Posterior cingulate gyrus (tissue), 11 donors: ENCODE results near the gene INPP4A.
A peak's percentile ranks its signal among the peaks of the same experiment; 100 is the strongest.

Experiments
- DNase-seq, 10 donors: peaks; one replicate each; pipeline versions ENCODE4 v3.0.0 to v3.0.0-alpha.2; 2020 to 2021; ENCODE audit warnings: mixed read lengths in 3 of 10
- intact Hi-C: fragments of 100-400 bp; cut with DNase I; formaldehyde crosslinking; loops from one replicate; pipeline ENCODE4 v1.15.1; 2023

Gene INPP4A

GRCh38 chr2:98554116-98554861 lies 109.6 kb downstream of the INPP4A start:
- intact Hi-C loops = no loop called here
- DNase-seq = peak in 1 of 10 donors; percentile 44

DNA sequence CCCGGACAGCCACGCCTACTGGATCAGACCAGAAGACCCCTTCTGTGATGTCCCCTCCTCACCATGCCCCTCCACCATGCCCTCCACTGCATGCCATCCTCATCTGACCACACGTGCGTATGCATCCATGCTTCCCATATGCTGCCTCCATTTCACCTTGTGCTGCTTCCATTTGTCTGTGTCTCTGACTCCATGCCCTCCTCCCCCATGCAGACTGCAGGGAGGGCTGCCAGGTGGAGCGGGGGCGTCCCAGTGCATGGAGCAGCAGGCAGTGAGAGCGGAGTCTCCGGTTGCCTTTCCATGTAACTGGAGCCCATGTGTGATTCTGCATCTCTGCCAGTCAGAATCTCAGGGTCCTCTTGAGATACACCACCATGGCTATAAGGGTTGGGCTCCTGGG lies 111.0 kb downstream of the INPP4A start:
- peak in 5 of 10 donors; percentile 41 to 91 (median 52) for DNase-seq

DNA sequence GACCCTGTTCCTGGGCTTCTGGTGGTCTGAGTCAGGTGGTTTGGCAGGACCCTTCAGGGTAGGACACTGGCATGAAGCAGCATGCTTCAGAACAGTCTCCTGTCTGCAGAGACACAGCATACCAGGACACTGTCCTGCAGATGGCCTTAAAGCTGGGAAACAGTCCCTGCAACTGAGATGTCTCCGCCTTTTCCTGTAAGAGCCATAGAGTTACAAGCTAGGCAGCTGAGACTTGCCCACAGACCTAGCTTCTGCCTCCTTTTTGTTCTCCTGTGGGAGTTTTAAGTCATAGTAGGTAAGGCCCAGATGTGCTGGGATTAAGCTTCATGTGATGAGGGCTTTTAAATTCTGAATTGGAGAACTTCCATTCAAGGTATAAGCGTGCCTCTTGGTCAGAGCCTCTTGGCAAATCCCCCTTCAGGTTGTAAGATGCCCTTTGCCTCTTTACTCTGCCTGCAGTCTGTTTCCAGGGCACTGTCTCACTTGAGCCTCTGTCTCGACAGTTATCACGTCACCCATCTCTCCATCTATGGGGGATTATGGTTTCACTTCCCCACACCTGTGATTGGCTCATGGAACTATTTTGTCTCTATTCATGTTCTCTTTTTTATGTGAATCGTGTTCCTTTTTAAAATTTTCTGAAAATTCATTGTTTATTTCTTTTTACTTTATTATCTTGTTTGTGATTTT lies 111.8 kb downstream of the INPP4A start:
- DNase-seq = peak in 1 of 10 donors; percentile 55
- intact Hi-C loops = no loop called here

More for the DNA sequence above, 111.0 kb downstream of the INPP4A start:
- intact Hi-C loops = no loop called here

- intact Hi-C loops = no loop called here
- DNase-seq = peak in 1 of 10 donors; percentile 77
Measured at GRCh38 chr2:98558852-98559530, 114.3 kb downstream of the INPP4A start.

DNA sequence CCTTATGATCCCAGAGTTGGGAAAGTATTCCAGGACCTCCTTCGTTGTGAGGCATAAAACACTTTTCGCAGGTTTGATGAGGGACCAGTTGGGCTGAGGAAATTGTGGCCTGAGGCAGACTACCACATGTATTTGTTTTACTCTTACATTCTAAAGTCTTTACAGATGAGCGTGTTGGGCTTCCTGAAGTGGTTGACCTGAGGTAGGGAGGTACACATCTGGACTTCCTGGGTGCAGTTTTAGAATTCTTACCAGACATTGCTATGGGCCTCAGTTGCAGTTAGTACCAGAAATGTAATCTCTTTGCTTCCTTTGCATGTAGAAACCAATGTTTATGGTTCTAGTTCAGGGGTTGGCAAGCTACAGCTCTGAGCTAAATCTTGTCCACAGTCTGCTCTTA lies 114.9 kb downstream of the INPP4A start:
- DNase-seq = no peak
- intact Hi-C loops = no loop called here

DNA sequence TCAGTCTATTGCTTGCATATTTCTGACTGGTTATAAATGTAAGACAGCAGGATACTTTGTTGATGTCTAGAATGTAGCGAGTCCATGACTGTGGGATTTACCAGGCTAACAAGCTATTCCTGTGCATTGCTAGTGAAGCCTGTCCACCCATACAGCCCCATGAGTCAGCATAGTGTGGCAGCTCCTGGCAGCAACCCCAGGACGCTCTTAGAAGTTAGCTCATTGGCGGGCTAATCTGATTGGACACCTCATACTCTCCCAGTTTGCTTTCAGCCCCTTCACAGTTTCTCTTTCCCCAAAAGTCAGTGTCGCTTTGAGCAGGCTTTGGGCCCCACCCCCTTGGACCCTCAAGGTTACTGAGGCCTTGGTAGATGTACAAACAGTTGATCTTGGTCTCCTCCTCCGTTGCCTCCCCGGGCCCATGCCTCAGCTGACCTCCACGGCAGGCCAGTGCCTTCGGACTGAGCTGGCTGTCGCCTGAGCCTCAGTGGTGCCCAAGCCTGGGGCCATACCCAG lies 115.7 kb downstream of the INPP4A start:
- DNase-seq = peak in 6 of 10 donors; percentile 37 to 94 (median 59)
- intact Hi-C loops = no loop called here

- intact Hi-C loops = no loop called here
- no peak for DNase-seq
Measured at GRCh38 chr2:98561018-98561417, 116.4 kb downstream of the INPP4A start.

DNA sequence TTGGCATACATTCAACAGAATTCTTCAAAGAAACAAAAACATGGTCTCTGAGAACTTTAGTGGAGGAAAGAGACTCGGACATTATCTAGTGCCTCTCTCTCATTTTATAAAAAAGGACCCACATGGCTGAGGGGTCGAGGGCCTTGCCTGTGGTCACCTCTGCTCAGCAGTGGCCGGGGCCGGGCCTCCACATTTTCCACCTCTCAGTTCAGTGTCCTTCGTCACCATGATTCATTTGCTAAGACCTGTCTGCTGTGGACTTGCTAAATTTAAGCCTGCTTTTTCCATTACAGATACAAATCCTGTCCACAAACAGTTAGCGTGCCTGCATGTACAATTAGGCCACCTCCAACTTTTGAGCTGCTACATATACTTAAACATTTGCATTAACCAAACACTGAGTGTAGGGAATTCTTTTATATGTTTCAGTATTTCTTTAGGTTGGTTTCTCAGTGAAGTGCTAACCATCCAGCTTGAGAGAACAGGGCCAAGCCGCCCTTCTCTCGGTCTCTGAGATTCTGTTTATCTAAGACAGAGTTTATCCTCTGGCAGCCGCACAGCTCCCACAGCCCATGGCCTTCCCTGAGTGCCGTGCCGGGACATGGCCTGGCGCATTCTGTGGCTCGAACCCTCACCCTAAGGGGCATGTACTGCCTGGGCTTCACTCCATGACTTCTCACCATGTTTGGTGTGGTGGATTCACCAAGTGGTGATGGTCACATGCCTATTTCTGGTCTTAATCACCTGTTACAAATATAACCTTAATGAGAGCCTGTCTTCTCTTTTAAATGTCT lies 117.4 kb downstream of the INPP4A start:
- intact Hi-C loops = no loop called here
- DNase-seq = no peak

GRCh38 chr2:98563394-98563793 lies 118.7 kb downstream of the INPP4A start:
- DNase-seq = no peak
- intact Hi-C loops = no loop called here

DNA sequence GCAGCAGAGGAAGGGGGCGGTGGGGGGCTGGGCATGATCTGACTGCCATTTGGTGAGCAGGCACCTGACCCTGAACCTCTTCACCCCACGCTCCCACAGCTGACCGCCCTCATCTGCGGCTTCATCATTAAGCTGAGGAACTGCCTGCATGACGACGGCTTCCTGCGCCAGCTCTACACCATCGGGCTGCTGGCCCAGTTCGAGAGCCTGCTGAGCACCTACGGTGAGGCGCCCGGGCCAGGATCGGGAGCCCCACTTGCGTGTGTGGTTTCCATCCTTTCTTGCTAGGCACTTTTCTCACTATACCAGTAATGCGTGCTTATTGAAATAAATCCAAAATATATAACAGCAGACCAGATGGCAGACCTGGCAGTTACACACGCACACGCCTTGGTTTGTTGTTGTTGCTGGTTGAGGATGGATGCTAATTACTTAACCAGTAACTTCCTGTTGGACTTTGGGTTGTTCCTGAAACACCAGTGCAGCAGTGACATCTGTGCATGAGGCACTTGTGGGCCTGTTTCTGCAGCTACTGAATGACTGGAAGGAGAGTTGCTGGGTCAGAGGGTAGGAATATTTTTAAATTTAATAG lies 120.0 kb downstream of the INPP4A start:
- intact Hi-C loops = no loop called here
- peak in 1 of 10 donors; percentile 86 for DNase-seq

- no peak for DNase-seq
- intact Hi-C loops = no loop called here
Measured at GRCh38 chr2:98565286-98565860, 120.7 kb downstream of the INPP4A start.

- peak in 1 of 10 donors; percentile 73 for DNase-seq
- intact Hi-C loops = no loop called here
Measured at GRCh38 chr2:98565941-98566340, 121.3 kb downstream of the INPP4A start.

GRCh38 chr2:98568161-98568956 lies 123.7 kb downstream of the INPP4A start:
- intact Hi-C loops = no loop called here
- no peak for DNase-seq

DNA sequence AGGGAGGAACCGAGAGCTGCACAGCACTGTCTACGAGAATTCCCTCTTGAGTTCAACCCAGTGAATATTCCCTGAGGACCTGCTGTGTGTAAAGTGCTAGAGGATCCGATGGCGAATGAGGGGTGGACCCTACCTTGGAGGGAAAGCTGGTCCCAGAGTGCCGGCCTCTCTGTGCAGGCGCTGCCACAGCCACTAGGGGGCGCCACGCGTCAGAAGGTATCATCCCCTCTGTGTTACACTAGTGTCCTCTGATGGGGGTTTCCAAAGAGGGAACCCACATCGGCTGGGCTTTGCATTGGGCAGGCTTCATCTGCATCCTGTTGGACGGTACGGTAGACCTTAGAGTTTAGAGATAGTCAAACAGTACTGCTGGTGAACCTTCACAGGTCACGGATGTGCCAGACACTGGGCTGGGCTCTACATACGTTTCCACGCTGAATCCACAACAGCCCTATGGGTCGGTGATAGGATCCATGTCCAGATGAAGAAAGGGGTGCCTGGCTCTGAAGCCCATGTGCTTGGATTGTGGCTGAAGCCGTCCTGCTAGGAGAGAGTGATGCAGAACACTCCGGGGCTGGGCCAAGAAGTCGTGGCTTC lies 124.6 kb downstream of the INPP4A start:
- intact Hi-C loops = no loop called here
- peak in 7 of 10 donors; percentile 37 to 91 (median 46) for DNase-seq

- peak in 1 of 10 donors; percentile 78 for DNase-seq
- intact Hi-C loops = no loop called here
Measured at GRCh38 chr2:98569915-98570314, 125.3 kb downstream of the INPP4A start.

- intact Hi-C loops = no loop called here
- DNase-seq = no peak
Measured at GRCh38 chr2:98570356-98570755, 125.7 kb downstream of the INPP4A start.

DNA sequence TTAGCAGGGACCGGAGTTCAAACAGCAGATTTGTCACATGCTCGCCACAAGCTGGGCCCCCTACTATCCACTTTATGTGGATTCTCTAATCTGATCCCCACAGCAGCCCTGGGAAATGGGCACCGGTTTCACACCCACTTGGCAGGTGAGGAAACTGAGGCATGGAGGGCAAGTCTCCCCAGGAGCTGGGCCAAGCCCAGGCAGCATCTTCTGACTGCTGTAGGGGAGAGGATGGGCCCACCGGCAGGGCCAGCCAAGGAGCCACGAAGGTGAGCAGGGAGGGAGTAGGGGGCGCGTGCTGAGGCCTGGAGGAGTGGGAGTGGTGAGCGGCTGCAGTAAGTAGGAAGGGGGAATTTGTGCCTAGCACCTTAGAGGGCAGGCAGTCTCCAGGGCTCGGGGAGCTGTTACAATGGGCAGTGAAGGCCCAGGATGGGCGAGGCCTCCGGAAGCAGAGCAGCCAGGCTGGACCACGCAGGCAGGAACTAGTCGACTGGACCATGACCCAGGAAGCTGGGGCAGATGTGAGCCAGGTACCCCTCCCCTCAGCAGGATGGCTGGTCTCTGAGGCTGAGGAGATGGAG lies 126.6 kb downstream of the INPP4A start:
- peak in 1 of 10 donors; percentile 80 for DNase-seq
- intact Hi-C loops = no loop called here

- DNase-seq = no peak
- intact Hi-C loops = no loop called here
Measured at GRCh38 chr2:98571796-98572195, 127.1 kb downstream of the INPP4A start.
